Type B pancreatic cell (in vitro differentiated cells): Measurements from ENCODE around the gene PARVG. TPM values are rescaled to one million over a fixed set of nuclear protein-coding genes. Genes with fewer than 3 reads are reported as not detected.

ENCODE experiments used
- DNase-seq: peaks from one replicate; pipeline ENCODE4 v3.0.0; 2021; ENCODE audit warnings: mixed read lengths; ENCODE audit not compliant: unreplicated experiment; ENCODE audit errors: extremely low spot score
- H3K27ac Mint-ChIP-seq: 2 replicates; pipeline ENCODE4 v1.8.0; 2021; ENCODE audit warnings: mild to moderate bottlenecking, mixed read lengths
- H3K27me3 Mint-ChIP-seq: 2 replicates; pipeline ENCODE4 v1.8.0; 2021; ENCODE audit warnings: mixed read lengths
- H3K36me3 Mint-ChIP-seq: 2 replicates; pipeline ENCODE4 v1.8.0; 2021; ENCODE audit warnings: mixed read lengths
- H3K4me1 Mint-ChIP-seq: one replicate; pipeline ENCODE4 v1.8.0; 2021; ENCODE audit warnings: mixed read lengths; ENCODE audit not compliant: unreplicated experiment
- H3K4me3 Mint-ChIP-seq: 2 replicates; pipeline ENCODE4 v1.8.0; 2021; ENCODE audit warnings: mild to moderate bottlenecking, mixed read lengths
- H3K9me3 Mint-ChIP-seq: 2 replicates; pipeline ENCODE4 v1.8.0; 2021; ENCODE audit warnings: mixed read lengths
- CTCF ChIP-seq: fragments of 200-600 bp; sonication (generic); conservative IDR thresholded peaks from 2 replicates; pipeline ENCODE4 v1.5.0; 2021; ENCODE audit warnings: antibody characterized with exemption, mild to moderate bottlenecking
- total RNA-seq: library from RNA; stranded (reverse); gene quantifications from 2 replicates; pipeline ENCODE4 v1.2.1, GENCODE V29; 2021; ENCODE audit warnings: low replicate concordance

PARVG gene
- total RNA-seq, 1 donor from 2014 or later: 0.19 TPM

- no peak for DNase-seq
- no peak overlapping the region for H3K4me3 Mint-ChIP-seq
- H3K4me1 Mint-ChIP-seq: peaks cover 16% of the 10 kb centered on the region
- no peak overlapping the region for H3K27ac Mint-ChIP-seq
- no peaks in the 10 kb centered on the region for H3K9me3 Mint-ChIP-seq
- H3K27me3 Mint-ChIP-seq: no peaks in the 10 kb centered on the region
- no peak for TF ChIP-seq CTCF
- no peaks in the 10 kb centered on the region for H3K36me3 Mint-ChIP-seq
Observed at GRCh38 chr22:44159811-44160210, 20.9 kb upstream of the PARVG start.

- H3K4me1 Mint-ChIP-seq: peaks cover 16% of the 10 kb centered on the region
- no peak for TF ChIP-seq CTCF
- no peak for DNase-seq
- H3K27ac Mint-ChIP-seq: no peak overlapping the region
- H3K9me3 Mint-ChIP-seq: no peaks in the 10 kb centered on the region
- H3K36me3 Mint-ChIP-seq: no peaks in the 10 kb centered on the region
- H3K27me3 Mint-ChIP-seq: no peaks in the 10 kb centered on the region
- no peak overlapping the region for H3K4me3 Mint-ChIP-seq
Observed at GRCh38 chr22:44160421-44160820, 20.3 kb upstream of the PARVG start.

- no peak overlapping the region for H3K4me3 Mint-ChIP-seq
- H3K27me3 Mint-ChIP-seq: no peaks in the 10 kb centered on the region
- TF ChIP-seq CTCF: no peak
Observed at GRCh38 chr22:44161673-44162072, 19.1 kb upstream of the PARVG start.

GRCh38 chr22:44162960-44163359 lies 17.8 kb upstream of the PARVG start:
- Mint-ChIP-seq H3K27ac (no peak overlapping the region), H3K36me3 (no peaks in the 10 kb centered on the region), H3K9me3 (no peaks in the 10 kb centered on the region), H3K4me3 (no peak overlapping the region), H3K27me3 (no peaks in the 10 kb centered on the region), H3K4me1 (peaks cover 14% of the 10 kb centered on the region)
- no peak for DNase-seq
- TF ChIP-seq CTCF: no peak

More at GRCh38 chr22:44161673-44162072, 19.1 kb upstream of the PARVG start:
- Mint-ChIP-seq H3K36me3 (no peaks in the 10 kb centered on the region), H3K9me3 (no peaks in the 10 kb centered on the region), H3K27ac (no peak overlapping the region), H3K4me1 (peaks cover 16% of the 10 kb centered on the region)
- DNase-seq: no peak

- H3K9me3 Mint-ChIP-seq: no peaks in the 10 kb centered on the region
- DNase-seq: no peak
- H3K4me3 Mint-ChIP-seq: no peak overlapping the region
- peaks cover 9% of the 10 kb centered on the region for H3K4me1 Mint-ChIP-seq
- H3K36me3 Mint-ChIP-seq: no peaks in the 10 kb centered on the region
- H3K27ac Mint-ChIP-seq: no peak overlapping the region
- TF ChIP-seq CTCF: no peak
- H3K27me3 Mint-ChIP-seq: no peaks in the 10 kb centered on the region
Observed at GRCh38 chr22:44163536-44163935, 17.2 kb upstream of the PARVG start.

- no peak overlapping the region for H3K27ac Mint-ChIP-seq
- H3K27me3 Mint-ChIP-seq: no peaks in the 10 kb centered on the region
- H3K4me1 Mint-ChIP-seq: peaks cover 4% of the 10 kb centered on the region
- no peak for TF ChIP-seq CTCF
- H3K4me3 Mint-ChIP-seq: no peak overlapping the region
- no peaks in the 10 kb centered on the region for H3K9me3 Mint-ChIP-seq
- no peak for DNase-seq
- no peaks in the 10 kb centered on the region for H3K36me3 Mint-ChIP-seq
Observed at GRCh38 chr22:44164031-44164430, 16.7 kb upstream of the PARVG start.
